Measurements from ENCODE around the gene C1orf74.

C1orf74 gene

GRCh38 chr1:209769171-209769904, 15.0 kb downstream of the C1orf74 start:
- DNase-seq = peak; percentile 58

- peak; percentile 59 for DNase-seq
These were observed 16.0 kb downstream of the C1orf74 start for GRCh38 chr1:209768354-209768774.

- DNase-seq = no peak
These were observed 16.7 kb downstream of the C1orf74 start for GRCh38 chr1:209767706-209768105.

- no peak for DNase-seq
These were observed 17.3 kb downstream of the C1orf74 start for GRCh38 chr1:209767096-209767495.

- DNase-seq = no peak
These were observed 18.3 kb downstream of the C1orf74 start for GRCh38 chr1:209766051-209766450.

GRCh38 chr1:209761011-209761635, 23.2 kb downstream of the C1orf74 start:
- no peak for DNase-seq

GRCh38 chr1:209759829-209760359, 24.5 kb downstream of the C1orf74 start:
- DNase-seq = no peak

- DNase-seq = no peak
These were observed 26.0 kb downstream of the C1orf74 start for GRCh38 chr1:209758400-209758799.

- DNase-seq = no peak
These were observed 27.5 kb downstream of the C1orf74 start for GRCh38 chr1:209756615-209757445.

- DNase-seq = peak; percentile 51
These were observed 28.3 kb downstream of the C1orf74 start, which contains the start of gene TRAF3IP3 for GRCh38 chr1:209755926-209756614. TSS of gene TRAF3IP3 (plus strand) at chr1:209756053. CDS start at chr1:209760040, 3,987 bp downstream.

- no peak for DNase-seq
These were observed 29.1 kb downstream of the C1orf74 start for GRCh38 chr1:209755256-209755655.

GRCh38 chr1:209752890-209753289, 31.5 kb downstream of the C1orf74 start:
- DNase-seq = no peak

- DNase-seq = no peak
These were observed 32.6 kb downstream of the C1orf74 start for GRCh38 chr1:209751627-209752231.

- DNase-seq = no peak
These were observed 34.6 kb downstream of the C1orf74 start for GRCh38 chr1:209749670-209750323.

GRCh38 chr1:209749205-209749604, 35.2 kb downstream of the C1orf74 start:
- DNase-seq = no peak

GRCh38 chr1:209748620-209749019, 35.7 kb downstream of the C1orf74 start:
- DNase-seq = no peak

- peak; percentile 70 for DNase-seq
These were observed 36.6 kb downstream of the C1orf74 start for GRCh38 chr1:209747580-209748262.

GRCh38 chr1:209746451-209747165, 37.8 kb downstream of the C1orf74 start:
- DNase-seq = no peak

- no peak for DNase-seq
These were observed 41.2 kb downstream of the C1orf74 start for GRCh38 chr1:209743145-209743482.

GRCh38 chr1:209742409-209743144, 41.8 kb downstream of the C1orf74 start:
- no peak for DNase-seq

All from activated T-cell treated with anti-CD3 and anti-CD28 coated beads for 4 hours (primary cell).